HepG2 (cell line): Measurements from ENCODE around the gene CEBPB. TPM values are rescaled to one million over a fixed set of nuclear protein-coding genes. Genes with fewer than 3 reads are reported as not detected.

Source experiments
- ATAC-seq: fragments of 200-7000 bp; cut with Tn5 transposase; 3 replicates; pipeline ENCODE4 v1.9.1; 2020; ENCODE audit warnings: mild to moderate bottlenecking, moderate library complexity
- BruUV-seq: library from RNA; stranded (reverse); fragments of 400-500 nt; replicated peaks from 2 replicates; lab custom pipeline; 2021; lab: Mats Ljungman, UMichigan
- CTCF ChIA-PET: fragments of 300-600 bp; formaldehyde crosslinking; extraction: SDS; loops from one replicate; lab custom pipeline; 2021; ENCODE audit warnings: low total read pairs, inconsistent platforms, low intra/inter-chr PET ratio; lab: Yijun Ruan, JAX
- POLR2A ChIA-PET: fragments of 350-600 bp; sonication (Branson Sonifier 250); formaldehyde crosslinking; loops from one replicate; lab custom pipeline; 2020; ENCODE audit warnings: antibody characterized with exemption, inconsistent platforms; lab: Yijun Ruan, JAX
- DNase-seq: peaks from one replicate; pipeline ENCODE4 v3.0.0-alpha.2; 2015; ENCODE audit warnings: low spot score
- FAIRE-seq: peaks from 3 replicates; lab custom pipeline; 2011; peaks lifted over from hg19 to GRCh38; lab: Jason Lieb, UNC
- H2AFZ ChIP-seq: one replicate; pipeline ENCODE4 v1.6.1; 2011; ENCODE audit warnings: low read length, inconsistent platforms
- H3K27ac ChIP-seq: fragments of 300-600 bp; 3 replicates; pipeline ENCODE4 v1.8.0; 2011; ENCODE audit warnings: mixed run types, mild to moderate bottlenecking, mixed read lengths, low read length, inconsistent platforms; ENCODE audit not compliant: insufficient read depth; ENCODE audit errors: extremely low read length
- H3K27me3 ChIP-seq, 2 experiments: fragments of 200-600 bp in 1 of 2; 2 replicates in 1 of 2; 3 replicates in 1 of 2; pipeline versions ENCODE4 v1.6.0 to v1.8.0; 2011; ENCODE audit warnings: low read length in 2 of 2, mild to moderate bottlenecking in 2 of 2, moderate library complexity in 2 of 2, inconsistent platforms in 1 of 2; ENCODE audit not compliant: insufficient read depth in 2 of 2, control insufficient read depth in 1 of 2
- H3K36me3 ChIP-seq, 2 experiments: fragments of 200-600 bp in 1 of 2; replicated peaks in 1 of 2; 2 replicates in 1 of 2; 3 replicates in 1 of 2; pipeline versions ENCODE4 v1.5.1 to v1.8.0; 2011; ENCODE audit warnings: low read length in 2 of 2, inconsistent platforms in 1 of 2; ENCODE audit not compliant: insufficient read depth in 2 of 2, control insufficient read depth in 1 of 2
- H3K4me1 ChIP-seq: 2 replicates; pipeline ENCODE4 v1.5.1; 2012; ENCODE audit warnings: low read length, inconsistent platforms; ENCODE audit not compliant: insufficient read depth
- H3K4me2 ChIP-seq: 2 replicates; pipeline ENCODE4 v1.6.0; 2011; ENCODE audit warnings: low read depth, low read length, inconsistent platforms
- H3K4me3 ChIP-seq, 3 experiments: fragments of 200-600 bp in 1 of 3; sonication (generic), shearing (Covaris generic) in 1 of 3; replicated peaks in 1 of 3; 2 replicates each; pipeline ENCODE4 v1.5.1; 2011 to 2016; ENCODE audit warnings: low read length in 3 of 3, inconsistent platforms in 2 of 3, low read depth in 2 of 3, mild to moderate bottlenecking in 2 of 3, control low read depth in 1 of 3, mixed read lengths in 1 of 3; ENCODE audit not compliant: insufficient read depth in 1 of 3
- H3K79me2 ChIP-seq: one replicate; pipeline ENCODE4 v1.6.1; 2011; ENCODE audit warnings: low read length, inconsistent platforms; ENCODE audit not compliant: insufficient read depth
- H3K9ac ChIP-seq: 2 replicates; pipeline ENCODE4 v1.6.0; 2011; ENCODE audit warnings: mild to moderate bottlenecking, low read depth, low read length, inconsistent platforms; ENCODE audit not compliant: insufficient read depth
- H3K9me3 ChIP-seq: 2 replicates; pipeline ENCODE4 v1.5.1; 2012; ENCODE audit warnings: mild to moderate bottlenecking, low read length
- H4K20me1 ChIP-seq: 2 replicates; pipeline ENCODE4 v1.6.0; 2011; ENCODE audit warnings: inconsistent platforms, mild to moderate bottlenecking, low read length, moderate library complexity; ENCODE audit not compliant: insufficient read depth
- BHLHE40 ChIP-seq: IDR thresholded peaks from 2 replicates; pipeline ENCODE4 v1.6.1; 2011; ENCODE audit warnings: low read length, improper control_type of control experiment
- JDP2 ChIP-seq: sonication (generic); formaldehyde crosslinking; IDR thresholded peaks from 2 replicates; pipeline ENCODE4 v1.8.1; 2022; ENCODE audit warnings: missing genetic modification reagents, borderline replicate concordance
- KDM5A ChIP-seq: fragments of 200-600 bp; sonication (generic); IDR thresholded peaks from 2 replicates; pipeline ENCODE4 v1.7.0; 2018; ENCODE audit warnings: antibody characterized with exemption, mild to moderate bottlenecking, low read length, borderline replicate concordance
- MBNL3 ChIP-seq: fragments of 250-450 bp; sonication (Bioruptor Pico); conservative IDR thresholded peaks from 2 replicates; pipeline ENCODE4 v1.8.0; 2022; ENCODE audit warnings: mild to moderate bottlenecking, inconsistent platforms
- NCOA5 ChIP-seq: sonication (generic); formaldehyde crosslinking; IDR thresholded peaks from 2 replicates; pipeline ENCODE4 v1.4.0; 2020; ENCODE audit warnings: missing genetic modification reagents
- NFE2L1 ChIP-seq: sonication (generic); formaldehyde crosslinking; IDR thresholded peaks from 2 replicates; pipeline ENCODE4 v1.4.0; 2020; ENCODE audit warnings: missing genetic modification reagents, mild to moderate bottlenecking, borderline replicate concordance
- NFIB ChIP-seq: sonication (generic); formaldehyde crosslinking; IDR thresholded peaks from 2 replicates; pipeline ENCODE4 v1.9.0; 2021; ENCODE audit warnings: missing genetic modification reagents, mild to moderate bottlenecking, borderline replicate concordance
- NONO ChIP-seq, 2 experiments: fragments of 450-650 bp in 1 of 2; sonication (generic) in 1 of 2; formaldehyde crosslinking in 1 of 2; IDR thresholded peaks in 1 of 2; conservative IDR thresholded peaks in 1 of 2; 2 replicates each; pipeline versions ENCODE4 v1.6.1 to v1.8.0; 2017 to 2022; ENCODE audit warnings: mild to moderate bottlenecking in 1 of 2, missing genetic modification reagents in 1 of 2, moderate library complexity in 1 of 2
- NR0B2 ChIP-seq: sonication (generic); formaldehyde crosslinking; IDR thresholded peaks from 2 replicates; pipeline ENCODE4 v1.4.0; 2020; ENCODE audit warnings: mild to moderate bottlenecking, missing genetic modification reagents
- ONECUT2 ChIP-seq: sonication (generic); formaldehyde crosslinking; IDR thresholded peaks from 2 replicates; pipeline ENCODE4 v1.4.0; 2020; ENCODE audit warnings: missing genetic modification reagents
- REST ChIP-seq, 2 experiments: IDR thresholded peaks; 2 replicates each; pipeline ENCODE4 v1.6.1; 2011 to 2012; ENCODE audit warnings: low read length in 2 of 2, borderline replicate concordance in 1 of 2, low read depth in 1 of 2, mild to moderate bottlenecking in 1 of 2, moderate library complexity in 1 of 2
- SALL1 ChIP-seq: sonication (generic); formaldehyde crosslinking; IDR thresholded peaks from 2 replicates; pipeline ENCODE4 v1.8.0; 2022; ENCODE audit warnings: mild to moderate bottlenecking, missing genetic modification reagents
- SNAPC2 ChIP-seq: sonication (generic); formaldehyde crosslinking; IDR thresholded peaks from 2 replicates; pipeline ENCODE4 v1.8.1; 2022; ENCODE audit warnings: mild to moderate bottlenecking, missing genetic modification reagents
- SRY ChIP-seq: sonication (generic); formaldehyde crosslinking; IDR thresholded peaks from 2 replicates; pipeline ENCODE4 v1.8.0; 2022; ENCODE audit warnings: mild to moderate bottlenecking, missing genetic modification reagents
- TGIF2 ChIP-seq: IDR thresholded peaks from 2 replicates; pipeline ENCODE4 v1.6.1; 2016; ENCODE audit warnings: control low read depth, missing compliant biosample characterization
- ZNF232 ChIP-seq: sonication (generic); formaldehyde crosslinking; IDR thresholded peaks from 2 replicates; pipeline ENCODE4 v1.4.0; 2020; ENCODE audit warnings: missing genetic modification reagents, borderline replicate concordance
- ZNF382 ChIP-seq: sonication (generic); formaldehyde crosslinking; IDR thresholded peaks from 2 replicates; pipeline ENCODE4 v1.5.0; 2020; ENCODE audit warnings: missing genetic modification reagents, mild to moderate bottlenecking, borderline replicate concordance
- ZNF512 ChIP-seq: sonication (generic); formaldehyde crosslinking; IDR thresholded peaks from 2 replicates; pipeline ENCODE4 v1.4.0; 2020; ENCODE audit warnings: mild to moderate bottlenecking, missing genetic modification reagents
- ZNF607 ChIP-seq: sonication (generic); formaldehyde crosslinking; IDR thresholded peaks from 2 replicates; pipeline ENCODE4 v1.5.1; 2020; ENCODE audit warnings: missing genetic modification reagents, mild to moderate bottlenecking, borderline replicate concordance
- WGBS: methylation state at CpG from one replicate; pipeline ENCODE4 v1.1.6; 2017; ENCODE audit warnings: low lambda C conversion rate; 5-methylcytosine and 5-hydroxymethylcytosine counted together
- in situ Hi-C: cut with HindIII; loops from 2 replicates; pipeline ENCODE4 v1.10.0; 2017; ENCODE audit warnings: low pct_unique_long_range_greater_than_20kb; ENCODE audit not compliant: extremely low pct_ligation_motif_present
- intact Hi-C: fragments of 100-400 bp; cut with micrococcal nuclease; formaldehyde crosslinking; loops from one replicate; pipeline ENCODE4 v1.10.0; 2022; ENCODE audit not compliant: unreplicated experiment
- polyA plus RNA-seq, 8 experiments: library from polyadenylated mRNA; depleted of rRNA in 3 of 8; stranded (reverse) in 7 of 8; unstranded in 1 of 8; fragments of >200 nt; fragmentation: Illumina TruSeq in 4 of 8; extraction: Trizol in 4 of 8; gene quantifications; 2 replicates each; pipeline versions ENCODE4 v1.2.1 to v1.2.3, GENCODE V29; 2011 to 2016; ENCODE audit warnings: low read depth in 4 of 8, missing spikeins in 1 of 8, mixed read lengths in 1 of 8; ENCODE audit not compliant: insufficient read depth in 1 of 8
- total RNA-seq, 5 experiments: library from RNA; depleted of rRNA; stranded (reverse); fragments of >200 nt; fragmentation: Illumina TruSeq; extraction: Trizol; gene quantifications; 2 replicates each; pipeline ENCODE4 v1.2.3, GENCODE V29; 2016; ENCODE audit warnings: low read depth in 1 of 5

Gene CEBPB
- total and polyA plus RNA-seq, 2 of the 13 experiments (the other 11 are each of a cell fraction or from before 2014, with no cell fraction given) = 18.5 to 28.2 TPM

GRCh38 chr20:50214226-50215024 is 23.8 kb downstream of the CEBPB start:
- no peak overlapping the region for H2AFZ ChIP-seq
- in situ Hi-C loops (no loop called here), intact Hi-C loops (no loop called here)
- H3K9me3 ChIP-seq = no peaks in the 10 kb centered on the region
- FAIRE-seq = no peak
- peaks cover 1 to 37% of the 10 kb centered on the region in 2 experiments; a peak in 4 of 5 replicates for H3K27me3 ChIP-seq
- TF ChIP-seq ZNF382 (CRISPR knock-in tag) (no peak), NCOA5 (CRISPR knock-in tag) (no peak), NONO (IDR thresholded peaks at IDR 0.05) (no peak), NONO (CRISPR knock-in tag; conservative IDR thresholded peaks at IDR 0.05) (no peak), ZNF512 (no peak), KDM5A (no peak), REST (IDR thresholded peaks at IDR 0.05; ENCODE audit: borderline replicate concordance in 1 of 2, low read depth in 1 of 2, low read length in 2 of 2) (no peak), MBNL3 (CRISPR knock-in tag) (no peak), ZNF607 (no peak), TGIF2 (no peak), SRY (CRISPR knock-in tag) (no peak), SALL1 (CRISPR knock-in tag) (no peak), NFE2L1 (CRISPR knock-in tag) (no peak), ZNF232 (CRISPR knock-in tag) (no peak), BHLHE40 (no peak), SNAPC2 (CRISPR knock-in tag) (no peak), NR0B2 (CRISPR knock-in tag) (no peak), JDP2 (CRISPR knock-in tag) (no peak), ONECUT2 (CRISPR knock-in tag) (no peak), NFIB (CRISPR knock-in tag) (no peak)
- POLR2A ChIA-PET = interaction anchor here (1.6 kb wide), 1 partner anchor 26 kb away, joined by 5 read pairs; no protein-coding TSS in a partner anchor
- H3K4me1 ChIP-seq = peaks cover 64% of the 10 kb centered on the region
- no peak overlapping the region for H3K9ac ChIP-seq
- no peak overlapping the region for H3K4me2 ChIP-seq
- no peak overlapping the region for H3K4me3 ChIP-seq
- CTCF ChIA-PET = no interaction called here
- no peak for ATAC-seq
- no TSS peak for BruUV-seq
- no peak overlapping the region for H3K27ac ChIP-seq
- no peaks in the 10 kb centered on the region for H3K79me2 ChIP-seq
- H3K36me3 ChIP-seq = no peaks in the 10 kb centered on the region
- 50% methylated on average over 9 of the region's 9 CpGs for WGBS
- DNase-seq = no peak
- H4K20me1 ChIP-seq = no peaks in the 10 kb centered on the region
